Testis (tissue), 2 donors: ENCODE data around the gene PPP1R18.

Source experiments
- POLR2A ChIP-seq: fragments of 450-650 bp; IDR thresholded peaks from one replicate; pipeline ENCODE4 v1.6.1; 2017; ENCODE audit warnings: antibody characterized with exemption, mild to moderate bottlenecking, moderate library complexity
- TF ChIP-seq, protein P1 (sequence below), 3 experiments: fragments of 450-650 bp in 2 of 3; fragments of 200-600 bp in 1 of 3; sonication (generic) in 1 of 3; IDR thresholded peaks; one replicate each; pipeline ENCODE4 v1.5.1; 2016 to 2019; ENCODE audit warnings: antibody characterized with exemption in 3 of 3, mild to moderate bottlenecking in 2 of 3, moderate library complexity in 1 of 3

DNA sequence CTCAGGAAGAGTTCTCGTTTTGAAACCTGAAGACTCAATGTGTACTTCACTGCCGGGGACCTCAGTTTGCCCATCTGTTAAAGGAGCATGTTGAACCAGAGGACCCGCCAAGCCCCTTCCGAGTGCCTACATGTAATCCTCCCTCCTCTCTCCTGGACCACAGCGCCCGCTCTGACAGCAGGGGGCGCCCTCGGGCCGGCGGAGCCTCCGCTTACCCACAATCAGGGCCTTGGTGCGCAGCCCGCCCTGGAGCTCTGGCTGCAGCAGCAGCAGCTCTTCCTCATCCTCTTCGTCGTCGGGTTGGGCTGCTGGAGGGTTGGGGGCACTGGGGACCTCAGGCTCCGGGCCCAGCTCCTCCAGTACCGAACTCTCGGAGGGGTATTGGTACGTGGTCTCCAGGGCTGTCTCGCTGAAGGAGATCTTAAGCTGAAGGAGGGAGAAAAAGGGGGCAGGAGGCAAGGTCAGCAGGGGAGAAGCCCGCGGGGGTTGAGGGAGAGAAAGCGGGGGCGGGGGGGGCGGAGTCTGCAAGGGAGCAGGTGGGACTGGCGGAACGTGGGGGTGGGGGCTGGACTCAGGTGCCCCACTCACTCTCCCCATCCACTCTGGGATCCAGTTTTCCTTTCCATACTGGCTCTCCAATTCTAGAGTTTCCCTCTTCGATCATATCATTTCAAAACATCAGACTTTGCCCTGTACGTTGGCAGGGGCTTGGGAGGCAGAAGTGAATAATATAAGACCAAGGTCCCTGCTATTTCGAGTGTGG lies 7.3 kb downstream of the PPP1R18 start:
- TF ChIP-seq, protein P1, sequence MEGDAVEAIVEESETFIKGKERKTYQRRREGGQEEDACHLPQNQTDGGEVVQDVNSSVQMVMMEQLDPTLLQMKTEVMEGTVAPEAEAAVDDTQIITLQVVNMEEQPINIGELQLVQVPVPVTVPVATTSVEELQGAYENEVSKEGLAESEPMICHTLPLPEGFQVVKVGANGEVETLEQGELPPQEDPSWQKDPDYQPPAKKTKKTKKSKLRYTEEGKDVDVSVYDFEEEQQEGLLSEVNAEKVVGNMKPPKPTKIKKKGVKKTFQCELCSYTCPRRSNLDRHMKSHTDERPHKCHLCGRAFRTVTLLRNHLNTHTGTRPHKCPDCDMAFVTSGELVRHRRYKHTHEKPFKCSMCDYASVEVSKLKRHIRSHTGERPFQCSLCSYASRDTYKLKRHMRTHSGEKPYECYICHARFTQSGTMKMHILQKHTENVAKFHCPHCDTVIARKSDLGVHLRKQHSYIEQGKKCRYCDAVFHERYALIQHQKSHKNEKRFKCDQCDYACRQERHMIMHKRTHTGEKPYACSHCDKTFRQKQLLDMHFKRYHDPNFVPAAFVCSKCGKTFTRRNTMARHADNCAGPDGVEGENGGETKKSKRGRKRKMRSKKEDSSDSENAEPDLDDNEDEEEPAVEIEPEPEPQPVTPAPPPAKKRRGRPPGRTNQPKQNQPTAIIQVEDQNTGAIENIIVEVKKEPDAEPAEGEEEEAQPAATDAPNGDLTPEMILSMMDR (IDR thresholded peaks at IDR 0.05): peak; percentile 91 to 95 (median 94)
- TF ChIP-seq POLR2A: no peak
